A549 (cell line): ENCODE results near the gene PAGE2.

Experiments used
- CTCF ChIP-seq: fragments of >200 bp; sonication (Bioruptor Twin); formaldehyde crosslinking; IDR thresholded peaks from 3 replicates; pipeline ENCODE4 v1.5.1; 2016
- ELK1 ChIP-seq: fragments of 150-350 bp; IDR thresholded peaks from 2 replicates; pipeline ENCODE4 v1.6.1; 2014; ENCODE audit warnings: low read depth, mild to moderate bottlenecking, low read length
- ESRRA ChIP-seq: fragments of 150-350 bp; IDR thresholded peaks from 2 replicates; pipeline ENCODE4 v1.6.1; 2014; ENCODE audit warnings: mild to moderate bottlenecking, low read length, borderline replicate concordance
- JUN ChIP-seq, 2 experiments: fragments of >200 bp; sonication (Bioruptor Twin); formaldehyde crosslinking; IDR thresholded peaks; 2 replicates in 1 of 2; 3 replicates in 1 of 2; pipeline ENCODE4 v1.6.1; 2016 to 2017

- TF ChIP-seq ELK1 (no peak), CTCF (no peak), JUN (IDR thresholded peaks at IDR 0.05) (no peak), ESRRA (no peak)
Observed at GRCh38 chrX:55072286-55072685, 16.5 kb upstream of the PAGE2 start.
